GM12878 (cell line): ENCODE measurements around the gene DUOXA2. TPM values are rescaled to one million over a fixed set of nuclear protein-coding genes. Genes with fewer than 3 reads are reported as not detected.

Experiments used
- CHD2 ChIP-seq: IDR thresholded peaks from 2 replicates; pipeline ENCODE4 v1.6.1; 2011; ENCODE audit warnings: low read depth, low read length, improper control_type of control experiment, borderline replicate concordance
- CHD4 ChIP-seq: fragments of 200-600 bp; sonication (generic); IDR thresholded peaks from 2 replicates; pipeline ENCODE4 v1.6.1; 2016; ENCODE audit warnings: mild to moderate bottlenecking
- DPF2 ChIP-seq: fragments of 450-650 bp; IDR thresholded peaks from 2 replicates; pipeline ENCODE4 v1.6.1; 2017; ENCODE audit warnings: mild to moderate bottlenecking
- ETV6 ChIP-seq, 2 experiments: fragments of 450-650 bp in 1 of 2; IDR thresholded peaks in 1 of 2; conservative IDR thresholded peaks in 1 of 2; 2 replicates each; pipeline ENCODE4 v1.6.1; 2014; ENCODE audit warnings: antibody characterized with exemption in 1 of 2, borderline replicate concordance in 1 of 2, low read depth in 1 of 2, mild to moderate bottlenecking in 1 of 2, moderate library complexity in 1 of 2
- GATAD2B ChIP-seq: fragments of 450-650 bp; conservative IDR thresholded peaks from 2 replicates; pipeline ENCODE4 v1.6.1; 2017; ENCODE audit warnings: low read depth, mild to moderate bottlenecking, moderate library complexity
- HDAC2 ChIP-seq: fragments of 200-600 bp; sonication (generic); IDR thresholded peaks from 2 replicates; pipeline ENCODE4 v1.6.1; 2017
- IKZF1 ChIP-seq: fragments of 450-650 bp; conservative IDR thresholded peaks from 2 replicates; pipeline ENCODE4 v1.6.1; 2017; ENCODE audit warnings: antibody characterized with exemption, mild to moderate bottlenecking
- LARP7 ChIP-seq: fragments of 450-650 bp; IDR thresholded peaks from 2 replicates; pipeline ENCODE4 v1.6.1; 2017; ENCODE audit warnings: mild to moderate bottlenecking
- MXI1 ChIP-seq: fragments of 150-350 bp; IDR thresholded peaks from 2 replicates; pipeline ENCODE4 v1.6.1; 2011; ENCODE audit warnings: low read depth, mild to moderate bottlenecking, inconsistent platforms, low read length, improper control_type of control experiment
- NR2C1 ChIP-seq: fragments of 450-650 bp; IDR thresholded peaks from 2 replicates; pipeline ENCODE4 v1.6.1; 2017; ENCODE audit warnings: antibody characterized with exemption, mild to moderate bottlenecking, moderate library complexity
- NR2C2 ChIP-seq: IDR thresholded peaks from 2 replicates; pipeline ENCODE4 v1.6.1; 2011; ENCODE audit warnings: borderline replicate concordance, low read depth; ENCODE audit not compliant: control insufficient read depth, insufficient read length
- NR2F1 ChIP-seq: fragments of 450-650 bp; conservative IDR thresholded peaks from 2 replicates; pipeline ENCODE4 v1.6.1; 2017; ENCODE audit warnings: mild to moderate bottlenecking
- PAX8 ChIP-seq: fragments of 450-650 bp; IDR thresholded peaks from 2 replicates; pipeline ENCODE4 v1.6.1; 2017; ENCODE audit warnings: mild to moderate bottlenecking, moderate library complexity
- POLR2AphosphoS5 ChIP-seq: IDR thresholded peaks from 2 replicates; pipeline ENCODE4 v1.6.1; 2011; ENCODE audit warnings: mild to moderate bottlenecking, low read length, inconsistent platforms
- POU2F2 ChIP-seq: IDR thresholded peaks from 3 replicates; pipeline ENCODE4 v1.6.1; 2011; ENCODE audit warnings: low read depth, mild to moderate bottlenecking, low read length, borderline replicate concordance
- RAD21 ChIP-seq: IDR thresholded peaks from 2 replicates; pipeline ENCODE4 v1.6.1; 2011; ENCODE audit warnings: mild to moderate bottlenecking, low read depth, low read length, moderate library complexity; ENCODE audit not compliant: insufficient read depth
- RFX5 ChIP-seq: IDR thresholded peaks from 2 replicates; pipeline ENCODE4 v1.6.1; 2011; ENCODE audit warnings: low read depth, low read length, improper control_type of control experiment
- SP1 ChIP-seq: IDR thresholded peaks from one replicate; pipeline ENCODE4 v1.6.1; 2011; ENCODE audit warnings: low read depth, low read length
- SUPT20H ChIP-seq: IDR thresholded peaks from 2 replicates; pipeline ENCODE4 v1.6.1; 2011; ENCODE audit warnings: low read depth, mild to moderate bottlenecking, low read length, moderate library complexity, borderline replicate concordance; ENCODE audit not compliant: control insufficient read depth
- SUZ12 ChIP-seq: fragments of 200-600 bp; sonication (generic); IDR thresholded peaks from one replicate; pipeline ENCODE4 v1.6.1; 2018; ENCODE audit warnings: antibody characterized with exemption, mild to moderate bottlenecking; ENCODE audit not compliant: unreplicated experiment
- TAF1 ChIP-seq: IDR thresholded peaks from 2 replicates; pipeline ENCODE4 v1.6.1; 2011; ENCODE audit warnings: mild to moderate bottlenecking, low read depth, low read length, borderline replicate concordance
- ZNF217 ChIP-seq: fragments of 450-650 bp; IDR thresholded peaks from 2 replicates; pipeline ENCODE4 v1.6.1; 2017; ENCODE audit warnings: antibody characterized with exemption, mild to moderate bottlenecking
- ZSCAN29 ChIP-seq: fragments of 450-650 bp; IDR thresholded peaks from 2 replicates; pipeline ENCODE4 v1.6.1; 2017; ENCODE audit warnings: mild to moderate bottlenecking, moderate library complexity
- ZZZ3 ChIP-seq: IDR thresholded peaks from 2 replicates; pipeline ENCODE4 v1.6.1; 2011; ENCODE audit warnings: low read depth; ENCODE audit not compliant: control insufficient read depth, insufficient read length
- polyA plus RNA-seq, 11 experiments: library from polyadenylated mRNA; depleted of rRNA in 4 of 11; unstranded in 6 of 11; stranded (reverse) in 5 of 11; fragments of >200 nt; fragmentation: Nextera tagmentation in 4 of 11; fragmentation: Illumina TruSeq in 1 of 11; extraction: Ambion mirVana in 4 of 11; extraction: Trizol in 1 of 11; gene quantifications; 1 replicate in 1 of 11; 2 replicates in 10 of 11; pipeline versions ENCODE4 v1.2.1 to v1.2.3, GENCODE V29; 2011 to 2016; ENCODE audit warnings: inconsistent platforms in 2 of 11, missing spikeins in 2 of 11, low read depth in 1 of 11
- total RNA-seq, 4 experiments: library from RNA; depleted of rRNA in 3 of 4; stranded (reverse); fragments of >200 nt in 3 of 4; fragmentation: Illumina TruSeq in 1 of 4; extraction: Trizol in 1 of 4; gene quantifications; 2 replicates each; pipeline versions ENCODE4 v1.2.1 to v1.2.3, GENCODE V29; 2013 to 2021
- TF ChIP-seq, protein P1 (sequence below): fragments of 450-650 bp; IDR thresholded peaks from 2 replicates; pipeline ENCODE4 v1.6.1; 2018; ENCODE audit warnings: borderline replicate concordance, mild to moderate bottlenecking; ENCODE audit not compliant: partially characterized antibody
- TF ChIP-seq, protein P2 (sequence below): fragments of 450-650 bp; IDR thresholded peaks from 2 replicates; pipeline ENCODE4 v1.6.1; 2016; ENCODE audit warnings: mild to moderate bottlenecking

DUOXA2 gene
- total and polyA plus RNA-seq, 10 of the 15 experiments (the other 5 are each of a cell fraction or from before 2014, with no cell fraction given) = not detected

DNA sequence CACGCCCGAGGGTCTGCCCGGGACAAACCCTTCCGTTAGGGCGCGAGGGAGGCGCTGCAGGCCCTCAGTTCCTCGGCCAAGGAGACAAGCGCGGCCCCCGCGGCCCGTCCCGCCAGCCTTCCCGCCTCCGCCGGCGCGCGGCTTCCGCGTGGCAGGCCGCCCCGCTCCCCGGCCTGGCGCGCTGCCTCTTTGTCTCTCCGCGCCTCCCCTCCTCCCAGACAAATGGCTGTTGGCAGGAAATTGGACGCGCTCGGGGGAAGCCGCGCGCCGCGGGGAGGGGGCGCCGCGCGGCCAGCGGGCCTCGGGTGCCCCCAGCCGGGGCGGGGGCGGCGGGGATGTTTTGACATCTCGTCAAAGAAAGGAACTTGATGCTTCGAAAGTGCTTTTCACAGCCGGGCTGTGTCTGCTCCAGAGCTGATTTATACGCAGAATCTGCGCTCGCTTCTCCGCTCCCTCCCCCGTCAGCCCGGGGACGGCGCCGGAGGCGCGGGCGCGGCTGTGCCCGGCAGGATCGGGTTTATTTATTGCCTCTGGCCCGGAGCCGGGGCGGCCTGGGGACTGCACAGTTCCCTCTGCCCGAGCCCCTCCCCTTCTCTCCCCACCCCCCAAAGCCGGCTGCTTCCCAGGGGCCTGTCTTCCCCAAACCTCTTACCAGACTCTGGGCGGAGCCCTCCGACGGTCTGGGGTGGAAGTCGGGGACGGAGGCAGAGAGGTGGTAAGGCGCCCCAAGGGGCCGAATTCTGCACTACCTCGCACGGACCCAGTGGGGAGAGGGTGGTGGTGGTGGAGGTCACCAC is 52.9 kb downstream of the DUOXA2 start (continued):
- TF ChIP-seq CHD4 (no peak), SP1 (peak; percentile 23), RAD21 (peak; percentile 41), SUPT20H (no peak), TAF1 (peak; percentile 36; the same call in 1 of the 2 replicates), ZNF217 (peak; percentile 75; the same call in 1 of the 2 replicates), CHD2 (0 out of 2 replicates have a peak, but pooled peaks have one; percentile 16), HDAC2 (0 out of 2 replicates have a peak, but pooled peaks have one; percentile 44), PAX8 (no peak), ZSCAN29 (no peak), DPF2 (peak; percentile 75), GATAD2B (peak; percentile 75; the same call in 1 of the 2 replicates), POLR2AphosphoS5 (peak; percentile 72), MXI1 (no peak; the same call in 1 of the 2 replicates), RFX5 (no peak), ETV6 (conservative IDR thresholded peaks at IDR 0.05 in 1 of 2, IDR thresholded peaks at IDR 0.05 in 1 of 2; ENCODE audit: borderline replicate concordance in 1 of 2, low read depth in 1 of 2) (no peak), NR2C1 (peak; percentile 62; the same call in 1 of the 2 replicates), LARP7 (peak; percentile 93), ZZZ3 (no peak), SUZ12 (no peak), IKZF1 (peak; percentile 83), NR2F1 (peak; percentile 55), POU2F2 (peak; percentile 20; the same call in 2 of the 3 replicates), NR2C2 (no peak)
- TF ChIP-seq, protein P1, sequence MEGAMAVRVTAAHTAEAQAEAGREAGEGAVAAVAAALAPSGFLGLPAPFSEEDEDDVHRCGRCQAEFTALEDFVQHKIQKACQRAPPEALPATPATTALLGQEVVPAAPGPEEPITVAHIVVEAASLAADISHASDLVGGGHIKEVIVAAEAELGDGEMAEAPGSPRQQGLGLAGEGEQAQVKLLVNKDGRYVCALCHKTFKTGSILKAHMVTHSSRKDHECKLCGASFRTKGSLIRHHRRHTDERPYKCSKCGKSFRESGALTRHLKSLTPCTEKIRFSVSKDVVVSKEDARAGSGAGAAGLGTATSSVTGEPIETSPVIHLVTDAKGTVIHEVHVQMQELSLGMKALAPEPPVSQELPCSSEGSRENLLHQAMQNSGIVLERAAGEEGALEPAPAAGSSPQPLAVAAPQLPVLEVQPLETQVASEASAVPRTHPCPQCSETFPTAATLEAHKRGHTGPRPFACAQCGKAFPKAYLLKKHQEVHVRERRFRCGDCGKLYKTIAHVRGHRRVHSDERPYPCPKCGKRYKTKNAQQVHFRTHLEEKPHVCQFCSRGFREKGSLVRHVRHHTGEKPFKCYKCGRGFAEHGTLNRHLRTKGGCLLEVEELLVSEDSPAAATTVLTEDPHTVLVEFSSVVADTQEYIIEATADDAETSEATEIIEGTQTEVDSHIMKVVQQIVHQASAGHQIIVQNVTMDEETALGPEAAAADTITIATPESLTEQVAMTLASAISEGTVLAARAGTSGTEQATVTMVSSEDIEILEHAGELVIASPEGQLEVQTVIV = no peak
- TF ChIP-seq, protein P2, sequence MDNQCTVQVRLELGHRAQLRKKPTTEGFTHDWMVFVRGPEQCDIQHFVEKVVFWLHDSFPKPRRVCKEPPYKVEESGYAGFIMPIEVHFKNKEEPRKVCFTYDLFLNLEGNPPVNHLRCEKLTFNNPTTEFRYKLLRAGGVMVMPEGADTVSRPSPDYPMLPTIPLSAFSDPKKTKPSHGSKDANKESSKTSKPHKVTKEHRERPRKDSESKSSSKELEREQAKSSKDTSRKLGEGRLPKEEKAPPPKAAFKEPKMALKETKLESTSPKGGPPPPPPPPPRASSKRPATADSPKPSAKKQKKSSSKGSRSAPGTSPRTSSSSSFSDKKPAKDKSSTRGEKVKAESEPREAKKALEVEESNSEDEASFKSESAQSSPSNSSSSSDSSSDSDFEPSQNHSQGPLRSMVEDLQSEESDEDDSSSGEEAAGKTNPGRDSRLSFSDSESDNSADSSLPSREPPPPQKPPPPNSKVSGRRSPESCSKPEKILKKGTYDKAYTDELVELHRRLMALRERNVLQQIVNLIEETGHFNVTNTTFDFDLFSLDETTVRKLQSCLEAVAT = 0 out of 2 replicates have a peak, but pooled peaks have one; percentile 35
